HG02588 (cell line): ENCODE measurements around the gene ITPKB.
"Not testable (repeated sequence)": the region's sequence is repeated elsewhere in the genome, so short reads cannot be mapped to it uniquely, and the experiment has no call there.

ENCODE experiments used
- ATAC-seq: cut with Tn5 transposase; IDR thresholded peaks from one replicate; pipeline ENCODE4 v1.9.1; 2021; ENCODE audit warnings: mild to moderate bottlenecking, moderate library complexity; ENCODE audit not compliant: unreplicated experiment

Gene ITPKB

GRCh38 chr1:226640321-226641136 lies 98.6 kb downstream of the ITPKB start:
- ATAC-seq = no peak

- ATAC-seq = no peak
Measured at GRCh38 chr1:226639631-226640061, 99.4 kb downstream of the ITPKB start.

- ATAC-seq = not testable (repeated sequence)
Measured at GRCh38 chr1:226639206-226639605, 99.9 kb downstream of the ITPKB start.

- ATAC-seq = no peak
Measured at GRCh38 chr1:226638608-226639007, 100.5 kb downstream of the ITPKB start.

GRCh38 chr1:226638001-226638601 lies 101.0 kb downstream of the ITPKB start:
- no peak for ATAC-seq

- ATAC-seq = no peak
Measured at GRCh38 chr1:226637147-226637935, 101.7 kb downstream of the ITPKB start.

GRCh38 chr1:226636847-226637096 lies 102.3 kb downstream of the ITPKB start:
- ATAC-seq = no peak

GRCh38 chr1:226635456-226635941 lies 103.6 kb downstream of the ITPKB start:
- ATAC-seq = no peak

GRCh38 chr1:226634611-226635246 lies 104.4 kb downstream of the ITPKB start:
- ATAC-seq = no peak

- ATAC-seq = peak; percentile 71
Measured at GRCh38 chr1:226634166-226634588, 104.9 kb downstream of the ITPKB start.

GRCh38 chr1:226633541-226634165 lies 105.4 kb downstream of the ITPKB start:
- ATAC-seq = peak; percentile 8

GRCh38 chr1:226632922-226633351 lies 106.1 kb downstream of the ITPKB start:
- no peak for ATAC-seq

- no peak for ATAC-seq
Measured at GRCh38 chr1:226632169-226632879, 106.8 kb downstream of the ITPKB start.

GRCh38 chr1:226631229-226632000 lies 107.7 kb downstream of the ITPKB start:
- ATAC-seq = no peak

- no peak for ATAC-seq
Measured at GRCh38 chr1:226630592-226630991, 108.5 kb downstream of the ITPKB start.

- ATAC-seq = no peak
Measured at GRCh38 chr1:226629896-226630550, 109.1 kb downstream of the ITPKB start.

- no peak for ATAC-seq
Measured at GRCh38 chr1:226629210-226629895, 109.7 kb downstream of the ITPKB start.

GRCh38 chr1:226628612-226629155 lies 110.4 kb downstream of the ITPKB start:
- ATAC-seq = no peak
